Measurements from ENCODE around the gene RAPGEF4.

Gene RAPGEF4

GRCh38 chr2:172826522-172826921 lies 90.9 kb downstream of the RAPGEF4 start:
- peak; percentile 26 for DNase-seq (ENCODE audit: low read depth)

GRCh38 chr2:172829229-172829628 lies 93.6 kb downstream of the RAPGEF4 start:
- peak; percentile 94 for DNase-seq (ENCODE audit: low read depth)

DNA sequence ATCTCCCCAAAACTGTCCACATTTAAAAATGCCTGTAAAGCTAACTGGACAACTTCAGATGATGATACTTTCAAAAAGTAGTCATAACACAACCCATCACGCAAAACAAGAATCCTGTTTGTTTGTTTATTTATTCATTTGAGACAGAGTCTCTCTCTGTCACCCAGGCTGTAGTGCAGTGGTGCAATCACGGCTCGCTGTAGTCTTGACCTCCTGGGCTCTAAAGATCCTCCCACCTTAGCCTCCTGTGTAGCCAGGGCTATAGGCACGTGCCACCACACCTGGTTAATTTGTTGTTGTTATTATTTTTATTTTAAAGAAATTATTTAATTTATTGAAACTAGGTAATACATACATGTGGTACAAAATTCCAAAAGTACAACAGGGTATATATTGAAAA lies 94.8 kb downstream of the RAPGEF4 start:
- DNase-seq (ENCODE audit: low read depth), result no peak

DNA sequence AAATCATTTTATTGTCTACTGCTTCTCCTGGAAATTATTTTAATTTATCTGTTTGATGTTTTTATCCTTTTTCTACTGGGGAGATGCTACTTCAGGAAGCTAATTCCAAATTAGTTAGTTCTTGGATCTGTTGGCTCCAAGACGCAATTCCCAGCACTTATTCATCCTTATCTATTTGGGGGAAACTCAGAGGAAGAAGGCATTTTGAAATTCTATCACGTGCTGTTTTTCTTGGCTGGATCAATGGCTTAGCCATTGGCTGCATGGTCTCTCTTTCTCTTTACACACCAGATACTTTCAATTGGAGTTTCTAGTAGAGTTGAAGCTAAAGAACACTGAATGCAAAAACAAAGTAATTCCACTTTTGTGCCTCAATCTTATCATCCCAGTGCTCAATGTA lies 98.3 kb downstream of the RAPGEF4 start:
- DNase-seq (ENCODE audit: low read depth), result peak; percentile 75

- no peak for DNase-seq (ENCODE audit: low read depth)
These were observed 99.2 kb downstream of the RAPGEF4 start for GRCh38 chr2:172834881-172835280.

DNA sequence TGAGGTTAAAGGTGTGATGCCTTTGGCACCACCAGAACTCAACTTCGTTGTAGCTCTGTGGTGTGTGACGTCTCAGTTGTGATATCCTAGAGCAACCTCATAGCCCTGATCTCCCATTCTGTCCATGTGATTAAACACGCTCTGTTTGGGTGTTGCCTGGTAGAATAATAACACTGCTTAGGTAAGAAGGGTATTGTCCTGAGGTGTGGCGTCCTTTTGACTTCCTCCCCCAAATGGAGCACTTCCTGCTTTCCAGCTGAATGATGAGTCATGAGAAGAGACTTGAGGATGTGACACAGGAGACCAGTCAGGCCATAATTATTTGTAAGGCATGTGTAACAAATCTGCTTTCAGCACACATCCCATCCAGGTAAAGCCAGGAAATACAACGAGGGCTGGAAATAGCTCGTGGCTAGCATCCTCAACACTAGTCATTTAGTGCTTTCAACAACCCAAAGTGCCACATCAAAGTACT lies 100.7 kb downstream of the RAPGEF4 start:
- DNase-seq (ENCODE audit: low read depth), result peak; percentile 82

GRCh38 chr2:172836827-172837226 lies 101.2 kb downstream of the RAPGEF4 start:
- peak; percentile 40 for DNase-seq (ENCODE audit: low read depth)

- DNase-seq (ENCODE audit: low read depth), result no peak
These were observed 103.8 kb downstream of the RAPGEF4 start for GRCh38 chr2:172839446-172839845.

DNA sequence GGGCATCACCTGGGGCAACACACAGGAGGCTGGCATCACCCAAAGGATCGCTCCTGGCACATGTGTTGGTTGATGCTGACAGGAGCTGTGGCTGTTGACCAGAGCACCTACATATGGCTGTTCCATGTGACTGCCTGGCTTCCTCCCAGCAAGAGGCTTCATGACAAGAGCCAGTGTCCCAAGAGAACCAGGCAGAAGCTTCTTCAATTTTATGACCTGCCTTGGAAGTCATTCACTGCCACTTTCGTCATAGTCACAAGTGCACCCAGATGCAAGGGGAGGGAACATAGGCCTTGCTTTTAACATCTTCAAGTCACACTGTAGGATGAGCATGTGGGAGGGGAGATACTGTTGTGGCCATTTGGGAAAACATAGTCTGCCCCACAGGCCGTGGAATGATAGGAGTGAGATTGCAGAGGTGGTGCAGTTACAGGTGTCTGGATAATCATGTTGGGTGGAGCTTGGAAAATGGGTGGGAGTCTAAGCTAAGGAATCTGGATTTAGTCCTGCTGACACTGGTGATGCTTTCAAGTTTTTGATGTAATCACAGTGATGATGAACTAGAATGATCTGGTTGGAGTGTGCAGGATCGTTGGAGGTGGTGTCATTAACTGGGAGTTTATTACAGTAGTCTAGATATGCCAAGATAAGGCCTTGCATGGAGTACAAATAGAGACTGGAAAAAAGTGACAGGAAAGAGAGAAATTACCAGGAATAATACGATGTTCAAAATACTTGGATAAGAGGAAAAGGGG lies 107.0 kb downstream of the RAPGEF4 start:
- no peak for DNase-seq (ENCODE audit: low read depth)

DNA sequence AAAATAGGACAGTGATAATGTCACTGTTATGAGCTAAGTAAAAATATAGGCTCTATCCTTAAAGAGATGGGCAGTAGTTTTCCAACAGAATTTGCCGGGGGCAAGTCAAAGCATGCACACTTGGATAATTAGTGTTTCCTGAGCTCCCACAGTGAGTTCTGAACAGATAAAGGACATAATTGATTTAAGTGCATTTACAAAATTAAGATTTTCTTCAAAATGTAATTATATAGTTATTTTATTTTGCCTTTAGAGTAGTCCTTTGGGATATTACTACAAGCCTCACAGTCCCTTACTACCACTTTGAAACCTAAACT lies 107.6 kb downstream of the RAPGEF4 start:
- no peak for DNase-seq (ENCODE audit: low read depth)

GRCh38 chr2:172843902-172844715 lies 108.5 kb downstream of the RAPGEF4 start:
- no peak for DNase-seq (ENCODE audit: low read depth)

GRCh38 chr2:172845028-172845630 lies 109.5 kb downstream of the RAPGEF4 start:
- no peak for DNase-seq (ENCODE audit: low read depth)

- DNase-seq (ENCODE audit: low read depth), result no peak
These were observed 110.9 kb downstream of the RAPGEF4 start for GRCh38 chr2:172846551-172846950.

DNA sequence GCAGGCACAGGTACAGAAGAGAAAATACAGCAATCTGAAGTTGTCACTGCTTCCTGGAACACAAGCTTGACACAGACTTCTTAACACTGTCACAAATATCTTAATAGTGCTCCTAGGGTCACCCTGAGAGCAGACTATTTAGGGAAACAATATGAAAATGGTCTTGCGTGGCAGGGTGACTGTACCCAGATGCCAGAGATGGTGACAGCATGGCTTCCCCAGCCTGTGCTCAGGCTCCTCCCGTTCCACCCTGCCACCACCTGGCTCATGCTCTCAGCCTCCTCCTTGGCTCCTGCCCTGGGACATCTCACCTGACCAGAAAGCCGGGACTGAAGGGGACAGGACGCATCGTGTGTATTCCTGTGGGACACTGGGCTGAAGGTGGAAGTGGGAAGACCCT lies 111.5 kb downstream of the RAPGEF4 start:
- DNase-seq (ENCODE audit: low read depth), result no peak

- DNase-seq (ENCODE audit: low read depth), result no peak
These were observed 112.9 kb downstream of the RAPGEF4 start for GRCh38 chr2:172848519-172848918.

- no peak for DNase-seq (ENCODE audit: low read depth)
These were observed 114.0 kb downstream of the RAPGEF4 start for GRCh38 chr2:172849519-172850217.

- DNase-seq (ENCODE audit: low read depth), result no peak
These were observed 119.9 kb downstream of the RAPGEF4 start for GRCh38 chr2:172855588-172855987.

DNA sequence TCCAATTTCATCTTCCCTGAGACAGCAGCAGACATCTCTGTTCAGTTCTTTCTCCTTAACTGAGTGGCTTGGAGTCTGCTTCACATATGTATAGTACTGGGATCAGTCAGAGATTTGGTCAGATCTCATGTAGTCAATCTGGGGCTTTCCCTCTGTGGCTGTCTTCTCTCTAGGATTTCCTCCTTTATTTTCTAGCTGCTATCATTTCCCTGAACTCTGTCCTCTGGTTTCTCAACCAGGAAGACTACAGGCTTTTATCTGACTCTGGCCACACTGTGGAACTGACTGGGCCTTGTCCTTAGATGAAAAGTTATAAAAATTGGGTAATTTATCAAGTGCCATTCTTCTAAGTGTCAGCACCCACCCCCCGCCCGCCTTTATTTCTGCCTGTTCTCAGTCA lies 121.0 kb downstream of the RAPGEF4 start:
- DNase-seq (ENCODE audit: low read depth), result no peak

GRCh38 chr2:172858473-172858745 lies 122.8 kb downstream of the RAPGEF4 start:
- no peak for DNase-seq (ENCODE audit: low read depth)

GRCh38 chr2:172859581-172860335 lies 124.1 kb downstream of the RAPGEF4 start:
- DNase-seq (ENCODE audit: low read depth), result no peak

GRCh38 chr2:172860336-172860707 lies 124.7 kb downstream of the RAPGEF4 start:
- no peak for DNase-seq (ENCODE audit: low read depth)

GRCh38 chr2:172861098-172861497 lies 125.5 kb downstream of the RAPGEF4 start:
- no peak for DNase-seq (ENCODE audit: low read depth)

Data from EH (cell line).